Panc1 (cell line): ENCODE data around the gene CDK14. TPM values are rescaled to one million over a fixed set of nuclear protein-coding genes. Genes with fewer than 3 reads are reported as not detected.

ENCODE experiments used
- ATAC-seq: fragments of 200-7000 bp; cut with Tn5 transposase; 2 replicates; pipeline ENCODE4 v1.9.1; 2020; ENCODE audit warnings: mild to moderate bottlenecking, moderate library complexity
- BruUV-seq: library from RNA; stranded (reverse); fragments of 400-500 nt; replicated peaks from 2 replicates; lab custom pipeline; 2021; lab: Mats Ljungman, UMichigan
- CTCF ChIA-PET: fragments of 300-600 bp; sonication (Branson Sonifier 250); formaldehyde crosslinking; loops from one replicate; lab custom pipeline; 2022; ENCODE audit warnings: antibody characterized with exemption; lab: Charles Lee
- POLR2A ChIA-PET: fragments of 300-600 bp; sonication (Branson Sonifier 250); formaldehyde crosslinking; loops from one replicate; lab custom pipeline; 2022; ENCODE audit warnings: antibody characterized with exemption; lab: Charles Lee
- DNase-seq: peaks from one replicate; pipeline ENCODE4 v3.0.0-alpha.2; 2010; ENCODE audit warnings: low read depth, low spot score
- H3K27ac ChIP-seq: 2 replicates; pipeline ENCODE4 v1.5.1; 2011; ENCODE audit warnings: mild to moderate bottlenecking, low read length, inconsistent platforms
- H3K27me3 ChIP-seq: fragments of 200-500 bp; sonication (Bioruptor generic); 2 replicates; pipeline ENCODE4 v1.6.0; 2014; ENCODE audit warnings: low read length, inconsistent platforms; ENCODE audit not compliant: control insufficient read depth, insufficient read depth
- H3K36me3 ChIP-seq: fragments of 200-500 bp; sonication (Bioruptor generic); 2 replicates; pipeline ENCODE4 v1.5.1; 2014; ENCODE audit warnings: inconsistent platforms, mild to moderate bottlenecking, low read length, moderate library complexity; ENCODE audit not compliant: control insufficient read depth, insufficient read depth
- H3K4me1 ChIP-seq: 2 replicates; pipeline ENCODE4 v1.5.1; 2011; ENCODE audit warnings: inconsistent platforms, mild to moderate bottlenecking, low read length, moderate library complexity; ENCODE audit not compliant: control insufficient read depth, insufficient read depth
- H3K4me3 ChIP-seq, 2 experiments: 2 replicates each; pipeline ENCODE4 v1.5.1; 2011 to 2012; ENCODE audit warnings: low read depth in 2 of 2, low read length in 2 of 2, mild to moderate bottlenecking in 2 of 2, inconsistent platforms in 1 of 2, moderate library complexity in 1 of 2
- H3K9me3 ChIP-seq: fragments of 200-500 bp; sonication (Bioruptor generic); 2 replicates; pipeline ENCODE4 v1.5.1; 2014; ENCODE audit warnings: low read depth, mild to moderate bottlenecking, inconsistent platforms, low read length, moderate library complexity; ENCODE audit not compliant: control insufficient read depth, insufficient read depth
- CTCF ChIP-seq: fragments of 450-650 bp; IDR thresholded peaks from 2 replicates; pipeline ENCODE4 v1.5.1; 2017; ENCODE audit warnings: mild to moderate bottlenecking
- POLR2AphosphoS5 ChIP-seq: IDR thresholded peaks from 2 replicates; pipeline ENCODE4 v1.6.1; 2012; ENCODE audit warnings: mild to moderate bottlenecking, low read depth, low read length, moderate library complexity
- REST ChIP-seq, 2 experiments: IDR thresholded peaks; 2 replicates each; pipeline ENCODE4 v1.6.1; 2011 to 2012; ENCODE audit warnings: low read depth in 2 of 2, control low read depth in 1 of 2, low read length in 1 of 2, mild to moderate bottlenecking in 1 of 2, moderate library complexity in 1 of 2; ENCODE audit not compliant: insufficient read depth in 1 of 2
- SIN3A ChIP-seq: IDR thresholded peaks from 2 replicates; pipeline ENCODE4 v1.6.1; 2012; ENCODE audit warnings: low read depth, mild to moderate bottlenecking, low read length, moderate library complexity, borderline replicate concordance; ENCODE audit not compliant: insufficient read depth
- TCF7L2 ChIP-seq: IDR thresholded peaks from 2 replicates; pipeline ENCODE4 v1.6.1; 2011; ENCODE audit warnings: mild to moderate bottlenecking, low read depth, low read length, inconsistent platforms
- in situ Hi-C: cut with HindIII; loops from 2 replicates; pipeline ENCODE4 v1.10.0; 2016; ENCODE audit warnings: low sequenced_read_pairs, low pct_unique_long_range_greater_than_20kb
- intact Hi-C: fragments of 100-400 bp; cut with micrococcal nuclease; formaldehyde crosslinking; loops from one replicate; pipeline ENCODE4 v1.10.0; 2022; ENCODE audit not compliant: unreplicated experiment
- total RNA-seq: library from RNA; stranded (reverse); gene quantifications from one replicate; pipeline ENCODE4 v1.2.1, GENCODE V29; 2021; ENCODE audit not compliant: unreplicated experiment

Gene CDK14
- total RNA-seq, 1 experiment from 2014 or later: 3.0 TPM

- BruUV-seq: no TSS peak
- Histone ChIP-seq H3K27ac (no peak overlapping the region), H3K27me3 (0 out of 2 replicates have a peak, but pooled peaks cover 2% of the 10 kb centered on the region), H3K4me1 (no peaks in the 10 kb centered on the region), H3K4me3 (no peak overlapping the region), H3K36me3 (no peaks in the 10 kb centered on the region), H3K9me3 (no peaks in the 10 kb centered on the region)
- TF ChIP-seq TCF7L2 (no peak), POLR2AphosphoS5 (no peak), REST (IDR thresholded peaks at IDR 0.05; ENCODE audit: insufficient read depth in 1 of 2, low read depth in 2 of 2, low read length in 1 of 2) (no peak), CTCF (no peak), SIN3A (no peak)
- DNase-seq (no peak), ATAC-seq (no peak)
- in situ Hi-C loops: no loop called here
- ChIA-PET POLR2A (no interaction called here), CTCF (no interaction called here)
- intact Hi-C loops: no loop called here
These were observed 647.6 kb downstream of the CDK14 start for GRCh38 chr7:91243591-91244301.

GRCh38 chr7:91247500-91247899 lies 651.4 kb downstream of the CDK14 start:
- ATAC-seq (no peak), DNase-seq (no peak)
- in situ Hi-C loops (no loop called here), intact Hi-C loops (no loop called here)
- no peaks in the 10 kb centered on the region for H3K9me3 ChIP-seq
- no peaks in the 10 kb centered on the region for H3K36me3 ChIP-seq
- no peak for TF ChIP-seq TCF7L2
- no peak for TF ChIP-seq SIN3A
- TF ChIP-seq CTCF: no peak
- no peak for TF ChIP-seq POLR2AphosphoS5
- TF ChIP-seq REST (IDR thresholded peaks at IDR 0.05; ENCODE audit: insufficient read depth in 1 of 2, low read depth in 2 of 2, low read length in 1 of 2): no peak
- no peaks in the 10 kb centered on the region for H3K4me1 ChIP-seq
- CTCF ChIA-PET: interaction anchor here (1.0 kb wide), 1 partner anchor 409 kb away, joined by 3 read pairs; no protein-coding TSS in a partner anchor
- H3K27ac ChIP-seq: no peak overlapping the region
- no TSS peak for BruUV-seq
- 0 out of 2 replicates have a peak, but pooled peaks cover 2% of the 10 kb centered on the region for H3K27me3 ChIP-seq
- POLR2A ChIA-PET: interaction anchor here (0.5 kb wide), 1 partner anchor 13 kb away, joined by 6 read pairs; no protein-coding TSS in a partner anchor
- H3K4me3 ChIP-seq: no peak overlapping the region
